Gastroesophageal sphincter (tissue), 3 donors: ENCODE results near the gene TMEM198.

ENCODE experiments used
- CTCF ChIP-seq, 4 experiments: fragments of 200-600 bp in 2 of 4; fragments of 450-650 bp in 2 of 4; sonication (generic) in 1 of 4; IDR thresholded peaks; one replicate each; pipeline ENCODE4 v1.5.1; 2017 to 2019; ENCODE audit warnings: antibody characterized with exemption in 4 of 4, mild to moderate bottlenecking in 2 of 4, moderate library complexity in 2 of 4
- EP300 ChIP-seq: sonication (generic); formaldehyde crosslinking; IDR thresholded peaks from one replicate; pipeline ENCODE4 v1.6.1; 2017; ENCODE audit warnings: antibody characterized with exemption, mild to moderate bottlenecking
- POLR2A ChIP-seq, 2 donors: fragments of 450-650 bp; IDR thresholded peaks; one replicate each; pipeline ENCODE4 v1.6.1; 2017; ENCODE audit warnings: antibody characterized with exemption in 2 of 2, mild to moderate bottlenecking in 2 of 2, moderate library complexity in 1 of 2

GRCh38 chr2:219591091-219591490 lies 47.3 kb downstream of the TMEM198 start:
- no peak for TF ChIP-seq CTCF (IDR thresholded peaks at IDR 0.05)
- no peak for TF ChIP-seq EP300
- no peak for TF ChIP-seq POLR2A (IDR thresholded peaks at IDR 0.05)
